Measurements from ENCODE around the gene PLXND1.
A peak's percentile ranks its signal among the peaks of the same experiment; 100 is the strongest.

Gene PLXND1

DNA sequence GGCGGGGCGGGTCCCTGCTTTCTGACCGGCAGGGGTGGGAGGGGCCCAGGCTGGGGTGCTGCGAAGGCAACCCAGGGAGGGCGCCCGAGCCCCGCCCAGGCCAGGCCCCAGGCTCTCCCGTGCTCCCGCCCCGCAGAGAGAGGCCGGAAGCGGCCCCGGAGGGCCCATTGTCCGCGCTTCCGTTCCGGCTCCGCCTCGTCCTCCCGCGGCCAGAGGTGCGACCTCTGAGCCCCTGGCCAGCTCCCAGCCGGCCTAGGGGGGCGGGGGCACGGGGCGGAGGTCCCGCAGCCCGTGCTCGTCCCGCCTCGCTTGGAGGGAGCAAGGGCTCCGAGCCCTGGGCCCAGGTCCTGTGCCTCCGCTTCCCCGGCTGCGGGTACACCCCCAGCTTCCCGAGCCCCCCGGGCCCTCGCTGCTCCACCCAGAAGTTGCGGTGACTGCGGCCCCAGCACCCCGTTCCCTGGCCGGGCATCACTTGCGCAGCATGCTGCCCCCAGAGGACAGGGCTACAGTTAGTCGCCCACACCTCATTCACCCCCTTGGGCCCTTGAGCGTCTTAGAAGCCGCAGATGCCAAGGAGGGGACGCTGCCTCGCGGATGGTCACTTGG lies 20.4 kb upstream of the PLXND1 start:
- DNase-seq, result peak; percentile 90

- DNase-seq, result no peak
Measured at GRCh38 chr3:129625072-129625874, 18.8 kb upstream of the PLXND1 start.

DNA sequence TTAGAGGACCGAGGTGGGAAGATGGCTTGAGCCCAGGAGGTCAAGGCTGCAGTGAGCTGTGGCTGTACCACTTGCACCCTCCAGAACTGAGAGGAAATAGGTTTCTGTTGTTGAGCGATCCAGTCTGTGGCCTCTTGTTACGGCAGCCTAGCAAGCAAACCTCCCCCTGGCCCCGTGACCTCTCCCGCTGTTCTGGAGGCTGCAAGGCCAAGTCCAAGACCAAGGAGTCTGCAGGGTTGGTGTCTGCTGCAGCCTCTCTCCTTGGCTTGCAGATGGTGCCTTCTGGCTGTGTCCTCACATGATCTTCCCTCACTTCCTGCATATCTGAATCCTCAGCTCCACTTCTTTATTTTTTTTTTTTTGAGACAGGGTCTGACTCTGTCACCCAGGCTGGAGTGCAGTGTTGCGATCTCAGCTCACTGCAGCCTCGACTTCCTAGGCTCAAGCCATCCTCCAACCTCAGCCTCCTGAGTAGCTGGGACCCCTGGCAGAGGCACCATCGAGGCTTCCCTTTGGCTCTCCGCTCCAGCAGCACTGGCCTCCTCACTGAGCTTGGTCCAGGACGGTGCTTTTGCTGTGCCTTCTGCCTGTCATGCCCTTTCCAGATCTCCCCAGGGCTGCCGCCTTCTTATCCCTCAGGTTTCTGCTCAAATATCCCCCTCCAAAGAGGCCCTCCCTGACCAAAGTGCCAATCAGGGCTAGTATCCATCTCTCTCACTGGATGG lies 18.0 kb upstream of the PLXND1 start:
- DNase-seq, result no peak

- DNase-seq, result no peak
Measured at GRCh38 chr3:129623447-129624118, 17.1 kb upstream of the PLXND1 start.

DNA sequence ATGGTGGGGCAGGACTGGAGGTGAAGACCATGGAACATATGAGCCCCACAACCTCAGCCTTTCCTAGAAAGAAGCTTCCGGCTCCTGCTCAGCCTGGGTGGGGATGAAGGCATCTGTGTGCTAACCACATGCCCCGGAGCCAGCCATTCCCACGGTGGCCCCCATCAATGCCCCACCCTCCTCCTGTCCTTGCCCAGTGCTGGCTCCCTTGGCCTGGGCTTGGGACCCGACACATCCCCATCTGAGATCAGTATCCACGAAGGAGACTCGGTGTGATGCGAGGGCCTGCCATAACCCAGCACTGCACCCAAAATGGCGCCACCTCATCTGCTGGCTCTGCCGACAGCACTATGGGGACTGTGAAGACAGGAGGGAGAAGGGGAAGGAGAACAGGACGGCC lies 16.5 kb upstream of the PLXND1 start:
- no peak for DNase-seq

DNA sequence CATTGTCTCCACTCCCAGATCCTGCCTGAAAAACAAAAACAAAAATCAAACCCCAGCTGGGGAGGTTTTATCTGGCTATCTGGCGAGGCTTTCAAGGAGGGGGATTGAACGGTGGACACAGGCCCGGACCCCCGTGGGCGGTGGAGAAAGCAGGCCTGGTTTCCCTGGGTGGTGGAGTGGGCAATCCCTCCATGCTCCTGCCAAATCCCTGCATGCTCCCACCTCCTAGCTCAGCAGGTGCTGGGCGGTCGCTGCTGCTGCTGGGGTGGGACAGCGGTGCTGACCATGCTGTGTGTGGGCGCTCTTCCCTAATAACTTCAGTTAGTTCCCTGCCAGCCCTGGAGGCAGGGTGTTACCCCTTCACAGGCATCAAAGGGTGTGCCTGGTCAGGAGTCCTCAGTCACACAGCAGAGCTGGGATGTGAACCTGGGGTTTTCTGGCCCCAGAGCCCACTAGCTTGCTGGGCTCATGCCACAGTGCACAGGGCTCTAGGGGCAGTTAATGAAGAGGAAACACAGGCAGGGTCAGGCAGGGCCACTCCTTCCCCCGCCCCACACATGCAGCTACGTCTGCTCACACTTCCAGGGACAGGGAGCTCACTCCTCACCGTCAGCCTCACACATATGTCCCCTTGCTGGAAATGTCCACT lies 15.9 kb upstream of the PLXND1 start:
- DNase-seq, result no peak

DNA sequence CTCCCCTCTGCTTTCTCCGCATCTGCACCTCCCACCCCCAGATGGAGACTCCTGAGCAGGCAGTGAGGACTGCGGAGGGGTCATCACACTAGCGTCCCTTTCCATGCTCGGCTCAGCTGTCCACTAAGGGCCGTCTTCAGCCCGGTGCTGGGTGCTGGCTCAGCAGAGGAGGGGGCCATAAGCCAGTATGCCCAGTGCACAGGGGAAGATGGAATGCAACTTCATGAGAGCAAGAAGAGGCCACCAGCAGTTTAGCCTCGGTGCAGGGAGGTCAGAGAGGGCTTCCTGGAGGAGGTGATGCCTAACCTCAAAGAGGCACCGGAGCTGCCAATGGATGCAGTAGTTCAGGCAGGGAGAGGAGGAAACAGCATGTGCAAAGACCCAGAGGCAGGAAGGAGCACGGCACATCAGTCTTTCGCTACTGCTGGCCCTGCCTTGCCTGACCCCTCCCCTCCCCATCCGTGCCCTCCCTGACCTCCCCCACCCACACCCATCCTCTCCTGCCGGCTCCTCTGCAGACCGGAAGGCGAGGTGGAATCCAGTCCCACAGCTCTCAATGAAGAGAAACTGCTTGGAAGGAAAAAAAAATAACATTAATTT lies 15.2 kb upstream of the PLXND1 start:
- no peak for DNase-seq

DNA sequence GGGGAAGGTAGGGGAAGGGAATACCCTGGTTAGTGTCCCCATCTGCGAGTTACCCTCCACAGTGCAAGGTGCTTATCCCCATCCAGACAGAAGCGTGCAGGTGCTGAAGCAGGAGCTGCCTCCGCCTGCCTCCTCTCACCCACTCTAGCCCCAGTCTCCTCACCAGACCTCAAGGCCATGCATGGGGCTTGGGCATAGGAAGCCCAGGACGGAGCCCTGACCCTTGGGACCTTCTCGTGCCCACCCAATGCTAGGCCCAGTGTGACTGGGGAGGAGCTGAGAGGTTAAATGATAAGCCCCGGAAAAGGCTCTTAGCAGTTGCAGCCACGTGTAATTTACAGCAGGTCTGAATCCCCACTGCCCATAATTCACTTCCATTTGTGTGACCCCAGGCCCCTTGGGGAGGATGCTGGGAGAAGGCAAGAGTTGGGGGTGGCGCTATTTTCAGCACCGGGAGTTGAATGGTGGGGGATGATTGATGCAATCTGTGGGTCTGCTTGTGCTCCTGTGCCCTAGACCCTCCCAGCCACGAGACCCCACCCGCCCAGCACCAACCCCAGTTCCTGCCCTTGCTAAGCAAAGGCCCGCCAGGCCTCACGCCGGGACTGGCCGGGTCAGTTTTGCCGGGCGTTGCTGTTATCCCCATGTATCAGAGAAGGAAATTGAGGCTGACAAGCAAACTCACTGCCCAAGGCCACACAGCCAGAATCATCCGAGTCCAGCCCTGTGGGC lies 14.5 kb upstream of the PLXND1 start:
- DNase-seq, result no peak

DNA sequence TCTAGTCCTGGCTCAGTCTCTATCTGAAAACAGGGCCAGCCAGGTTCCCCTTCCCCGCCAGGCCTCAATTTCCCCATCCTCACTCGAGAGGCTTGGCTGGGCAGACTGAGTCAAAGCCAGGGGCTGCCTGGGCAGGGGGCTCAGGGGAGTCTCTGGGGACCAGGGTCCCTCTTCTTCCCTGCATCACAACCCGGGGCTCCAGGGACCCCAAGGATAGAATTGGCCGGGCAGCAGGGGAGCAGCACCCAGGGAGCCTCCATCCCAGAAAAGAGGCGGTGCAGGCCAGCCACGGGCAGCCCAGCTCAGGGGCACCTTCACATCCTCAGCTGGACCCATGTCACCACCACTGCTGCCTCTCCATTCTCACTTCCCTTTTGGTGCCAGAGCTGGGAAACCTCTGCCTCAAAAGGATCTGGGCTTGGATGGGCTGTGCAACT lies 13.3 kb upstream of the PLXND1 start:
- DNase-seq, result no peak

- no peak for DNase-seq
Measured at GRCh38 chr3:129618901-129619671, 12.6 kb upstream of the PLXND1 start.

GRCh38 chr3:129618186-129618820 lies 11.8 kb upstream of the PLXND1 start:
- no peak for DNase-seq

GRCh38 chr3:129617381-129618185 lies 11.1 kb upstream of the PLXND1 start:
- no peak for DNase-seq

GRCh38 chr3:129616713-129617112 lies 10.2 kb upstream of the PLXND1 start:
- no peak for DNase-seq

DNA sequence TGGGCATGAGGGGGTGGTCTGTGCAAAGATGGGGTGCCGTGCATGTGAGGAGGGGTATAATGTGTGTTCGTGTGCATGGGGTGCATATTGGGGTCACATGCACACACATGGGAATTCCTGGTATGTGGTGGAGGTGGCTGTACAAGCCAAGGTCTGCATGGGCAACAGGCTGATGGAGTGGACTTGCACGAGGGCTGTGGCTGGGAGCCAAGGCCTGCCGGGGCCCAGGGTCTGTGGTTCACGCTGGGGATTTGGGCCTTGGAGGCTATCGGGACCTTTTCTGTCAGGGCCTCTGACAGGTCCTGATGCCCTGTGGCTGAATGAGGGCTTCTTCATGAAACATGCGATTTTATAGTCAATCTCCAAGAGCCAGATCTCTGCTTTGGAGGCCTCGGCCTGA lies 9.8 kb upstream of the PLXND1 start:
- no peak for DNase-seq

DNA sequence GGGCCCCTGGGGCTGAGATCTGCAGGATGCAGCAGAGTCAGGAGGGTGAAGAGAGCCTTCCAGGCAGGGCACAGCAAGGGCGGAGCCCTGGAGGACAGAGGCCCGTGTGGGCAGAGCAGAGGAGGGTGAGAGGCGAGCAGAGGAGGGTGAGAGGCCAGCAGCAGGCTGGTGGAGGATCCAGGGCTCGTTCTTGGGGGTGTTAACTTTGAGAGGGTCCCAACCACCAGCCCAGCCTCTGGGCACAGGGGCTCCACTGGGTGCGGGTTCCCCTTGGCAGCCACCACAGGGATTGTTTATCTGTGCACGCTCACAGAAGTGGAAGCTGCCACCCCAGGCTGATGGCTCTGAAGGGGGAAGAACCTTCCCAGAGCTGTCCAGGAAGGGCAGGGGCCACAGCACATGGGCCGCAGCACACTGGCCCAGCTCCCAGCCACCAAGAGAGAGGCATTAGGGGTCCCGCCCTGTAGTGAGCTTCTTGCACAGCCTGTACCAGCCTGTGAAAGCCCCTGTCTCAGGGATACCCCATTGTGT lies 9.3 kb upstream of the PLXND1 start:
- DNase-seq, result no peak

- no peak for DNase-seq
Measured at GRCh38 chr3:129614927-129615363, 8.5 kb upstream of the PLXND1 start.

- no peak for DNase-seq
Measured at GRCh38 chr3:129614435-129614834, 8.0 kb upstream of the PLXND1 start.

DNA sequence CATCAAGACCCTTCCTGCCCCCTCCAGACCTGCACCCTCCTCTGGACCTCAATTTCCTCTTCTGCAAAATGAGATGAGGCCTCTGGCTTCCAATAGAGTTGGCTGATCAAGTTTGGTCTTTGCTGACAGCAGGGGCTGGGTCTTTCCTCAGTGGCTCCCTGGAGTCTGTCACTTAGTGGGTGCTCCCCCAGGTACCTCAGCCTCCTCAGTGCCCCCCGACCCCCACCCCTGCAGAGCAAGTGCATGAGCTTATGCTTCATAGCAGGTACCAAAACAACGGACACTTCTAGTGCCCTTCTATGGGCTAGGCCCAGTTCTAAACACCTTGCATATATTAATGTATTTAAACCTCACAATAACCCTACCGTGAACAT lies 6.9 kb upstream of the PLXND1 start:
- DNase-seq, result no peak

Measured in NCI-H226 (cell line).